Subcutaneous adipose tissue (tissue), 4 donors: ENCODE results near the gene NOP9. TPM values are rescaled to one million over a fixed set of nuclear protein-coding genes. Genes with fewer than 3 reads are reported as not detected.

Source experiments
- total RNA-seq, 4 donors: library from RNA; depleted of rRNA; stranded (reverse); fragments of >200 nt; gene quantifications; one replicate each; pipeline ENCODE4 v1.1.0, GENCODE V29; 2016
- TF ChIP-seq, protein P1 (sequence below): fragments of 450-650 bp; IDR thresholded peaks from one replicate; pipeline ENCODE4 v1.5.1; 2016; ENCODE audit warnings: low read depth, mild to moderate bottlenecking, control low read depth, antibody characterized with exemption, moderate library complexity

Gene NOP9, protein sequence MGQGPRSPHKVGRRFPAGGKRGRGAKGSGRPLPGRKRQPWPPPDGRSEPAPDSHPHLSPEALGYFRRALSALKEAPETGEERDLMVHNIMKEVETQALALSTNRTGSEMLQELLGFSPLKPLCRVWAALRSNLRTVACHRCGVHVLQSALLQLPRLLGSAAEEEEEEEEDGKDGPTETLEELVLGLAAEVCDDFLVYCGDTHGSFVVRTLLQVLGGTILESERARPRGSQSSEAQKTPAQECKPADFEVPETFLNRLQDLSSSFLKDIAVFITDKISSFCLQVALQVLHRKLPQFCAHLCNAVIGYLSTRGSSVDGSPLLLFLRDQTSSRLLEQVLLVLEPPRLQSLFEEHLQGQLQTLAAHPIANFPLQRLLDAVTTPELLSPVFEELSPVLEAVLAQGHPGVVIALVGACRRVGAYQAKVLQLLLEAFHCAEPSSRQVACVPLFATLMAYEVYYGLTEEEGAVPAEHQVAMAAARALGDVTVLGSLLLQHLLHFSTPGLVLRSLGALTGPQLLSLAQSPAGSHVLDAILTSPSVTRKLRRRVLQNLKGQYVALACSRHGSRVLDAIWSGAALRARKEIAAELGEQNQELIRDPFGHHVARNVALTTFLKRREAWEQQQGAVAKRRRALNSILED
- total RNA-seq = 10 to 100 TPM; 14.3 to 19.4 (median 15.1) TPM

DNA sequence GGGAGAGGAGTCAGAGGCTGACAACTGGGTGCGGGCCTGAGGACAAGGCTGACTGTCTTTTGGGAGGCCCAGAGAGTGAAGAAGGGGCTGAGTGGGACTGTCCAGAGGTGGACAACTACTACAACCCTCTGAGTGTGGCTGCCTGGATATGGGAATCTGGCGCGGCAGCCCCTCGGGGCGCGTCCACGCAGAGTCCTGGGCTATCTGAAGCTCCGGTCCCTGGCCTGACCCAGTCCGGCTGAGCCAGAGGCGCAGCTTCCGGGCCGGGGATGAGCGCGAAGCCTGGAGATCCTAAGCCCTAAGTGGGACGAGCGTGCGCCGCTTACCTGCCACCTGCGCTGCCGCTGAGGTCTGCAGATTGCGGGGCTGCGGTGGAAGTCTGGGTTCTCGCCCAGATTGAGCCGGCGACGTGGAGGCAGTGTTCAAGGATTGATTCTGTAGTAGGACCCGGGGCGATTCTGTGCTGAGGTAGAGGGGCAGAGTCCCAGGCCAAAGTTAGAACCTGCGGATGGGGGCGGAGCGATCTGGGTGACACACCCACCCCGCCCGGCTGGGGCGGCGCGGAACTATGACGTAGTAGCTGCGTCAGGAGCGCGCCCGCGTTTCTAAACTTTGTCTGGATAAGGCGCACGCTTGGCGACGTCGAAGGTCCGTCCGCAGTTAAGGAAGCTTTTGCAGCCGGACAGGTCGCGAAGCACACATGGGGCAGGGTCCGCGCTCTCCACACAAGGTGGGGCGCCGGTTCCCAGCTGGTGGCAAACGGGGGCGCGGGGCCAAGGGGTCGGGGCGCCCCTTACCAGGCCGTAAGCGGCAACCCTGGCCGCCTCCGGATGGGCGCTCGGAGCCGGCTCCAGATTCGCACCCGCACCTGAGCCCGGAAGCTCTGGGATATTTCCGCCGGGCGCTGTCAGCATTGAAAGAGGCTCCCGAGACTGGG lies at the start of gene NOP9, which contains the start of gene DHRS1:
Gene NOP9, plus strand, starts transcription at position 596 of the 937 bp plus-strand sequence. Its CDS starts 105 bp downstream, at position 701.
Gene DHRS1, minus strand, starts transcription at position 526 of the 937 bp plus-strand sequence. CDS start 674 bp downstream, outside the sequence.
- TF ChIP-seq, protein P1, sequence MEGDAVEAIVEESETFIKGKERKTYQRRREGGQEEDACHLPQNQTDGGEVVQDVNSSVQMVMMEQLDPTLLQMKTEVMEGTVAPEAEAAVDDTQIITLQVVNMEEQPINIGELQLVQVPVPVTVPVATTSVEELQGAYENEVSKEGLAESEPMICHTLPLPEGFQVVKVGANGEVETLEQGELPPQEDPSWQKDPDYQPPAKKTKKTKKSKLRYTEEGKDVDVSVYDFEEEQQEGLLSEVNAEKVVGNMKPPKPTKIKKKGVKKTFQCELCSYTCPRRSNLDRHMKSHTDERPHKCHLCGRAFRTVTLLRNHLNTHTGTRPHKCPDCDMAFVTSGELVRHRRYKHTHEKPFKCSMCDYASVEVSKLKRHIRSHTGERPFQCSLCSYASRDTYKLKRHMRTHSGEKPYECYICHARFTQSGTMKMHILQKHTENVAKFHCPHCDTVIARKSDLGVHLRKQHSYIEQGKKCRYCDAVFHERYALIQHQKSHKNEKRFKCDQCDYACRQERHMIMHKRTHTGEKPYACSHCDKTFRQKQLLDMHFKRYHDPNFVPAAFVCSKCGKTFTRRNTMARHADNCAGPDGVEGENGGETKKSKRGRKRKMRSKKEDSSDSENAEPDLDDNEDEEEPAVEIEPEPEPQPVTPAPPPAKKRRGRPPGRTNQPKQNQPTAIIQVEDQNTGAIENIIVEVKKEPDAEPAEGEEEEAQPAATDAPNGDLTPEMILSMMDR = no peak

DNA sequence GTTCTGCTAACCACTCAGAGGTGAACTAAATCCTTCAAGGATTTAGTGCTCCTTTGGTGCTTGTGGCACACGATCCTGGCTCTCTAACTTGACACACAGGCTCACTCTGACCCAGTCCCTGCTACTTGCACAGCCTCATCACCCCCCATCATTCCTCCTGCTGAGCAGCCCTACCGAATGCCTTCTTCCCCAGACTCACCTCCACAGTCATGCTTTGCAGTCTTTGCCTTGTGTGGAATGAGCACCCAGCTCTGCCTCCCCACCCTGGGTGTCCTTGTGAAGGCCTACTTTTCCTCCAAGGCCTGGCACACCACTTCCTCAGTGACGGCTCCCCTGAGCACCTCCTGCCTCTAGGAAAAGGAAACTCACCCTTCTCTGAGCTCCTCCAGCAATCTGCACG lies 49.3 kb upstream of the NOP9 start:
- TF ChIP-seq, protein P1 = no peak

DNA sequence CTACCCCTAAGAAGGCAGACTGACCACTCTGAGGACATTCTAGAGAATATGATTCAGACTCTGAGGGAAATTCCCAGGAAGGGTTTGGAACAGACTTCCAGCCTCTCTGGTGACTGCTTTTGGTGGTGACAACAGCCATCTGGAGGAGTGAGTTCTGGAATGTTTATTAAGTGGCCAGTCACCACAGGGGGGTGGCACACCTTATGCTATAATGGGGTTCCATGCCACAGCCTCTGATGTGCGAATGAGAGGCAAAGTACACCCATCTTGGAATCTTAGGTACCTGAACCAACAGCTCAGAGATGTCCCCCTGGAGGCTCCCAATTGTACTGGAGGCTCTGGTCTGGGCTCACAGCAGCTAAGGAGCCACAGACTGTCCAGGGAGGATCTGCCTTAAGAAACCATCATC lies 47.8 kb upstream of the NOP9 start:
- TF ChIP-seq, protein P1 = no peak

DNA sequence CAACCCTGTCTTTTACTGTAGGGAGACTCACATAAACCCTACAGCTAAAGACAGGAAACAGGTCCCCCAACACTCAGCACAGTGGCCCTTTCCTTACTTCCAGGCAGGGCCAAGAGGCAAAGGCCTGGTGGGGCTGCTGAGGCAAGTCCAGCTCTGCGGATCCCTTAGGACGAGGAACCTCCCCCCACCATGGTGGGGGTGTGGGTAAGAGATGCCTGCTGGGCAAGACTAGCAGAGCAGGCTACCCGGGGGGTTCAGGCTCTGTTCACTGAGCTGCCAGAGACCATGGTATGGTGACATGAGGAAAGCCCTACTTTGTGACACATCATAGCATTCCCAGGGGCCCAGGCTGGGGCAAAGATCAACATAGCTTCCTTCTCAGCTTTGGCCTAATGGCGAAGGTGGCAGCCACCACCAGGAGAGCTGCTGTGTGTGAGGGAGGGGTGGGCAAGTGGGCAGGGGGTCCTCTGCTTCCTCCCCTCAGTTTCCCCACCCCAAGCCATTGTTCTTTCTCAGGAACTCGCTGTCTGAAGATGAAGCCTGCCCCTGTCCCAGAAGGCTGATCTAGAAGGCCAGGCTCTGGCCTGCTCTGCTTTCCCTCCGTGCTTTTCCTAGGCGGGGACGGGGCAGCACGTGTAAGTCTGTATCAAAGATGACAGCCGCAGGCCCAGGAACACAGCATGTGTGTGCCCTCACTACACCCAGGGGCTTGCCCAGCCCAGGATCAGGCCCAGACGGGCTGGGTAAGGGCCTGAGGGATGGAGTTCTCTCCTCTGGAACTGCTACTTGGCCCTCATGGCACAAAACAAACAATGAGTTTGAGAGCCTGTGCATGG lies 47.1 kb upstream of the NOP9 start:
- TF ChIP-seq, protein P1 = no peak

DNA sequence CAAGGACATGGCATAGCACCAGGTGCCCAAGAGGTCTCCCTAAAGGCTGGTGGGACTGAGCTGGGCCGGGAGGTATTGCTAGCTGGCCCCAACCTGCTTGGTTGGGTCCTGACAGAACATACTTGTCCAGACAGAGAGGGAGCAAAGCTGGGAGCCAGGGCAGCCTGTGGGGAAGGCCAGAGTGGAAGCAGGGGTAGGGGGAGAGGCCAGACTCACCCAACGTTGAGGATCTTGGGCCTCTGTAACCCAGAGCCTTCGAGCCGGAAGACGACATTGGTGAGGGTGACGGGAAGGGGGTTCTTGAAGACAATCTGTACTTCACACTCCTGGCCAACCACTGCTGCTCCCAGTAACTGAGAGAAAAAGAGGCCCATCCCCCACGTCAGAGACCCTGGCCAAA lies 45.7 kb upstream of the NOP9 start:
- TF ChIP-seq, protein P1 = no peak

DNA sequence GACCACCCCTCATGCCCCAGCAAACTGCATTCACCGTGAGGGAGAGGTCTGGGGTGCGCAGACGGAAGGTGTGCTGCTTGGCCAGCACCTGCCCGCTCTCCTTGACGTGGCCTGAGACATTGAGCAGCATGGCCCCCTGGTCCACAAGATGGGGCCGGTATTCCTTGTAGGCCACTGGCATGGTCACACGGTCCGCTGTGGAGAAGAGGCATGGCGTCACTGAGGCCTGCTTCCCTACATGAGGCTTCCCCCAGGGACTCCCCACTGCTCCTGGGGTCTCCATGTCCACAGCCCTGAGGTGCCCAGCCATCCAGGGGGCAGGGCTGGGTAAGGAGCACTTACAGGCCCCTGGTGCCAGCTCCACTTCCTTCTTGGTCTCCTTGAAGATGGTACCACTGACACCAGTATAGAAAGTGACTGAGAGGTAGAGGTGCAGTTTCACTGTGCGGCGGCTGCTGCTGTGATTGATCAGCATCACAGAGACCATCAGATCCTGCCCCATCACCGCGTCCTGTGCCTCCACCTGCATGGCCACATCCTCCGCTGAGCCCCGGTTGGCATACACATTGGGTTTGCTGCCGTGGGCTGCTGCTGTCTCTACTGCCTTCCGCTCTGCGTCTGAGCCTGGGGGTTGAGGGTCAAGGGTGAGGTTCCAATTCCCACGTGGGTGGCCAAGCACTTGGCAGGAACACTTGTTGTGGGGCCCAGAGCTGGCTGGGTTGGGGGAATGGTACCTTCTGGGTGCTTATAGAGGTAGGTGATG lies 44.8 kb upstream of the NOP9 start:
- TF ChIP-seq, protein P1 = no peak
